Measurements from ENCODE around the gene POLD1.
"Not testable (repeated sequence)": the region's sequence is repeated elsewhere in the genome, so short reads cannot be mapped to it uniquely, and the experiment has no call there.

The POLD1 gene

DNA sequence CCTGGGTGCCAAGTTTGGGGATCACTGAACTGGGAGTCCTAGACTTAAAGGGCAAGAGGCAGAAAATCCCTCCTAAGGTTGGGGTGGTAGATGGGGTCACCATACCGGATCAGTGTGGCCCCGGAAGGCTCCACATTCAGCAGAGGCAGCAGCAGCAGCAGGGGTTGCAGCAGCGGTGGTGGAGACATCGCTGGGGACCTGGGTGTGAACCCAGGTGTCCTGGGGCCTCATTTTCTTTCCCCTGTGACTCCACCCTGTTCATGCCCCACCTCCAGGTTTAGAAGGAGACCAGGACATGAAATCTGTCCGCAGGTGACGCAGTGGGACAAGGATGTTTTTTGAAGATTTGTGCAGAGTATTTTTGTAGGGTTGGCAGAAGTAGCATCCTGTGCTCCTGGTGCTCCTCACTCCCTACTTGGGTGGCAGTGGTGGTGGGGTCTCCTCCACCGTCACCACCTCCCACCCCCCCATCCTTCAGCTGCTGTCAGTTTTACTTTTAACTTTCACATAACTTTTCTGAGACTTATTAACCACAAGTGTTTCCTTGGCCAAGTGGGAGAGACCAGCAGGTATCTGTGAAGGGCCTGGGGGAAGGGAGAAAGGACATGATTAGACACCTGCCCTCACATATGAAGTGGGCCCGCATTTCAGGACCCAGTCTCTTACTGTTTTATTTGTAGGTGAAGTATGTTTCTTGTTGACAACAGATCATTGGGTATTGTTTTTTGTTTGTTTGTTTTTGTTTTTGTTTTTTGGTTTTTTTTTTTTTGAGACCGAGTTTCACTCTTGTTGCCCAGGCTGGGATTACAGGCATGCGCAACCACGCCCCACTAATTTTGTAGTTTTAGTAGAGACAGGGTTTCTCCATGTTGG is 18.5 kb upstream of the POLD1 start, which contains the start of gene NAPSA:
TSS of gene NAPSA (minus strand) at position 206 of the 873 bp plus-strand sequence. CDS start at position 188, 18 bp downstream.
- in situ Hi-C loops (cut with MboI; ENCODE audit: low sequenced_read_pairs), result no loop called here

DNA sequence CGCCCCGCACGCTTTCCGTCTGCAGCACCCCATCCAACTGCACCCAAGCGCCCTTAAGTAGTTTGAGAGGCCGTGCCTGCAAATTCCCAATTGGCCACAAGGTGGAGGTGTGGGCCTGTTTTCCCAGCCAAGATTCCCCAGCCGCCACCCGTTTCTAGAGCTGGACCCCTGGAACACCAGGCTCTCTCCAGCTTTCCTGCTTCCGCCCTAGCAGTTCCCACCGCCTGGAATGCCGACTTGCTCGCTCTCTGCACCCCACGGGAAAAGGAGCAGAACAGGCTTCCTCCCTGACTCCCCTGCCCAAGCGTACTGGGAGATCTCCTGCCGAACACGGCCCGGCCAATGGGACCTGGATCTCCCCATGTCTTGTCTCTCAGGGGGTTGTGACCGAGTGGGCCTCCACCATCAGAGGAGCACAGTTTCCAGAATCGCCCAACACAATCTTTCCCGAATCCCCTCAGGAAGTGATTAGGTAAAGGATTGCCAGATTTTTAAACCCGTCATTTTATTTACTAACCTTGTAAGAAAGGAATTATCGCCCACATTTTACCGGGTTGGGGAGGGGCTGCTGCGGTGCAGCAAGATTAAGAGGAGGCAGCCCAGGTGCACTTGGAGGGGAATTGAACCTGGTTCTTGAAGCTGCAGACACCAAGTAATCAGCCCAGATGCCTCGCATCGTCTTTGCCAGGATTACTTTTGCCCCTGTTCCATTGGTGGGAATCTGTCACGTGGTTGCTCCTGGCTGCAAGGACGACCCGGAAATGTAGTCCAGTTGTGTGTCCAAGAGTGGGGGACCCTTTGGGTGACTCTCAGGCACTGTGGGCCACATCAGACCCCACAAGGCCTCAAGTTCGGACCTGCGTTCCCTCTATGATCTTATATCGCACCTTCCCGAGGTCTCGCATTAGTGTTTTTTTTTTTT is 15.2 kb upstream of the POLD1 start:
- in situ Hi-C loops (cut with MboI; ENCODE audit: low sequenced_read_pairs), result no loop called here

DNA sequence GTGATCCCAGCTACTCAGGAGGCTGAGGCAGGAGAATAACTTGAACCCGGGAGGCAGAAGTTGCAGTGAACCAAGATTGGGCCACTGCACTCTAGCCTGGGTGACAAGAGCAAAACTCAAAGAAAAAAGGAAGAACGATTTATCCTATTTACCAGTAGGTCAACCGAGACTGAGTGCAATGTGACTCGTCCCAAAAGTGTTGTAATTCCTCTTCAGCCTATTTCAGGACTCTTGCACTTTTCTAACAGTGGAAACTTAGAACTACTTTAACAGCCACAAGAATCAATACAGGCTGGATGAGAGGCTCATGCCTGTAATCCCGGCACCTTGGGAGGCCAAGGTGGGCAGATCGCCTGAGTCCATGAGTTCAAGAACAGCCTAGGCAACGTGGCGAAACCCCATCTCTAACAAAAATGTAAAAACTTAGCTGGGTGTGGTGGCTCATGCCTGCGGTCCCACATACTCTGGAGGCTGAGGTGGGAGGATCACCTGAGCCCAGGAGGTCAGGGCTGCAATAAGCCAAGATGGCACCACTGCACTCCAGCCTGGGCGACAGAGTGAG is 12.2 kb upstream of the POLD1 start:
- in situ Hi-C loops (cut with MboI; ENCODE audit: low sequenced_read_pairs), result no loop called here

DNA sequence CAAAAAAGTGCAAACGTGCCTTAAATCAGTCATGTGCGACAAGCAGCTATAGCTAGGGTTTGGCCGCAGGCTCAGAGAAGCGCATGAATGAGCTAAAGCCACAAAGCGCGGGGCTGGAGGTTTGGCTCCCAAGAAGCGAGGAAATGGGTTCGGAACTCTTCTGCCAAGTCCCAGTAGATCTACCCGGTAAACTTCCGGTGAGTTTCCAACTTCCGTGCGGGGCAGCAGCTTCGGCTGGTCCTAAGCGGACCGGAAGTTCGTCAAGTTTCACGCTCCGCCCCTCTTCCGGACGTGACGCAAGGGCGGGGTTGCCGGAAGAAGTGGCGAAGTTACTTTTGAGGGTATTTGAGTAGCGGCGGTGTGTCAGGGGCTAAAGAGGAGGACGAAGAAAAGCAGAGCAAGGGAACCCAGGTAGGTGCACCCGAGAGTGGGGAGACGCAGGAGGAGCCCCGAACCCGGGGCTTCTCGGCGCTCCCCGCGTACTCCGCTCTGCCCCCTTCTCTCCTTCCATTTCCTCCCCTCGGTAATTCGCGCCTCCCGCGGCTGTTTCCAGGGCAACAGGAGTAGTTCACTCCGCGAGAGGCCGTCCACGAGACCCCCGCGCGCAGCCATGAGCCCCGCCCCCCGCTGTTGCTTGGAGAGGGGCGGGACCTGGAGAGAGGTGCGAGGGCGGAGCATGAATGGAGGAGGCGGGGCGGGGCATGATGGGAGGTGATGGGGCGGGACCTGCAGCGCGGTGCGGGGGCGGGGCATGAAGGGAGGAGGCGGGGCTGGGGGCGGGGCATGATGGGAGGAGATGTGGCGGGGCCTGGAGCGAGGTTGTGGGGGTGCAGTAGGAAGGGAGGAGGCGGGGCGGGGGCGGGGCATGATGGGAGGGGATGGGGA is 7.7 kb upstream of the POLD1 start, which contains the start of gene NR1H2:
TSS of gene NR1H2 (plus strand) at position 292 of the 885 bp plus-strand sequence. CDS start 1,149 bp downstream, outside the sequence.
- in situ Hi-C loops (cut with MboI; ENCODE audit: low sequenced_read_pairs), result no loop called here

DNA sequence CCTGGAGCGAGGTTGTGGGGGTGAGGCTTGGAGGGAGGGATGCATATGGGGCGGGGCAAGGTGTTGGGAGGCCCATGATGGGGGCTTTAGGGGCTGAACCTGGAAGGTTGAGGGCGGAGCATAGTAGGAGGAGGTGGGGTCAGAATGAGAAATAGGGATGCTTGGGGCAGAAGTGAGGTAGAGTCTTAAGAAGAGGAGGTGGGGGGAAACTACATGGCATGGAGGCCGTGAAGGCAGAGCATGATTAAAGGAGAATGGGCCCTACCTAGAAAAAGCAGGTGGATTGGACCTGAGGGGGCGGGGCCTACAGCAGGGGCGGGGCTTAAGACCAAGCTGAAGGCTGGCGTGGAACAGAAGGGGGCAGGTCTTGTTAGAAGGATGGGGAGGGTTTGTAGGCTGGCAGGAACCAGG is 7.1 kb upstream of the POLD1 start:
- in situ Hi-C loops (cut with MboI; ENCODE audit: low sequenced_read_pairs), result no loop called here

DNA sequence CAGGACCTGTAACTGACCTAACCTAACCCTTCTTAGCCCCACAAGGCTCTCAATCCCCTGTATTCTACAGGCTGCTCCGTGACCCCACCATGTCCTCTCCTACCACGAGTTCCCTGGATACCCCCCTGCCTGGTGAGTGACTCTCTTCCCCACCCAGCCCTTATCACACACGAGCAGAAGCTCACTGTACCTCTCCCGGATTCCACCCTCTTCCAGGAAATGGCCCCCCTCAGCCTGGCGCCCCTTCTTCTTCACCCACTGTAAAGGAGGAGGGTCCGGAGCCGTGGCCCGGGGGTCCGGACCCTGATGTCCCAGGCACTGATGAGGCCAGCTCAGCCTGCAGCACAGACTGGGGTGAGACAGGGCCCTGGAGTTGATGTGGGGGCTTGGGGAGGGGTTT is 6.6 kb upstream of the POLD1 start:
- in situ Hi-C loops (cut with MboI; ENCODE audit: low sequenced_read_pairs), result no loop called here

DNA sequence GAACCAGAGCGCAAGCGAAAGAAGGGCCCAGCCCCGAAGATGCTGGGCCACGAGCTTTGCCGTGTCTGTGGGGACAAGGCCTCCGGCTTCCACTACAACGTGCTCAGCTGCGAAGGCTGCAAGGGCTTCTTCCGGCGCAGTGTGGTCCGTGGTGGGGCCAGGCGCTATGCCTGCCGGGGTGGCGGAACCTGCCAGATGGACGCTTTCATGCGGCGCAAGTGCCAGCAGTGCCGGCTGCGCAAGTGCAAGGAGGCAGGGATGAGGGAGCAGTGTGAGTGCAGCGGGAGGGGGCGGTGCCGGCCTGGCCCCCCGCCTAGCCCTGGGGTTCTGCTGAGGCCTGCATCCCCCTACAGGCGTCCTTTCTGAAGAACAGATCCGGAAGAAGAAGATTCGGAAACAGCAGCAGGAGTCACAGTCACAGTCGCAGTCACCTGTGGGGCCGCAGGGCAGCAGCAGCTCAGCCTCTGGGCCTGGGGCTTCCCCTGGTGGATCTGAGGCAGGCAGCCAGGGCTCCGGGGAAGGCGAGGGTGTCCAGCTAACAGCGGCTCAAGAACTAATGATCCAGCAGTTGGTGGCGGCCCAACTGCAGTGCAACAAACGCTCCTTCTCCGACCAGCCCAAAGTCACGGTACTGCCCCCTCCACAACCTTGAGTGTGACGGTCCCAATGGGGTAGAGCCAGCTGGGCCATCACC is 5.8 kb upstream of the POLD1 start:
- in situ Hi-C loops (cut with MboI; ENCODE audit: low sequenced_read_pairs), result no loop called here

DNA sequence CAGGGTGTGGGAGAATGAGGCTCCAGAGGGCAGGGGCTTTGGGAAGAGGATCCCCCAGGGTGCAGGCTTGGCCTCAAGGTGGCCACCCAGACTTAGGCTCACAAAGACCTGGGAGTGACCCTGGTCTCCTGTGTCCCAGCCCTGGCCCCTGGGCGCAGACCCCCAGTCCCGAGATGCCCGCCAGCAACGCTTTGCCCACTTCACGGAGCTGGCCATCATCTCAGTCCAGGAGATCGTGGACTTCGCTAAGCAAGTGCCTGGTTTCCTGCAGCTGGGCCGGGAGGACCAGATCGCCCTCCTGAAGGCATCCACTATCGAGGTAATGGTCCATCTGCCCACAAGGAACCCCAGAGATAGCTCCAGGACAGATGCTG is 5.3 kb upstream of the POLD1 start:
- in situ Hi-C loops (cut with MboI; ENCODE audit: low sequenced_read_pairs), result no loop called here

DNA sequence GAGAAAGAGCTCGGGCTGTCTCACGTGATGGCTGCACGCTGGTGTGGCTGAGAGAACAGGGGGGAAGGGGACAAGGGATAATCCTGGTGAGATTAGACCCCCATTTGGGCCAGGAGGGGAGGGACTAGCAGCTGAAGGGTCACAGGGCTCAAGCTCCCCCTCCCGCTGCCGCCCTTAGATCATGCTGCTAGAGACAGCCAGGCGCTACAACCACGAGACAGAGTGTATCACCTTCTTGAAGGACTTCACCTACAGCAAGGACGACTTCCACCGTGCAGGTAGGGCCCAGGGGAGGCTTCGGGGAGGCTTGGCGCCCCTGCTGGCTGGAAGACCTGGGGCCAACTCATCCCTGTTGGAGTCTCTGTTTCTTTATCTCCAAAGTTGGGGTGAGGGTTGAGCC is 4.5 kb upstream of the POLD1 start:
- in situ Hi-C loops (cut with MboI; ENCODE audit: low sequenced_read_pairs), result no loop called here

DNA sequence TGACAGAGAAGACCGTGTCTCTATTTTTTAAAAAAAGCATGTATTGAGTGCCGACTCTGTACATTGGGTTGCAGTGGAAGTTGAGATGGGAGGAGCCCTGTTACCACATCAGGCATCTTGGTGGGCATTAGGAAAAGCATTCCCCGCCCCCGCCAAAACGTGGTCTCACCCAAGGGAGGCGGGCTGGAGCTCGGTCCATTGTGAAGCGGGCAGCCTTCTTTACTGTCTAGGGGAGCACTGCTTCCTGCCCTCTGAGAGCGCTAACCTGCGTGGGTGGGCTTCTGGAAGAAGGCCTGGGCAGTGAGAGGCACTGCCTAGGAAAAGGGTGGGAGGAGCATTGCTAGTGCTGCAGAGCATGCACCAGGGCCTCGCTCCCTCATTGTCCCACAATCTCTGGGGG is 4.0 kb upstream of the POLD1 start:
- in situ Hi-C loops (cut with MboI; ENCODE audit: low sequenced_read_pairs), result no loop called here

DNA sequence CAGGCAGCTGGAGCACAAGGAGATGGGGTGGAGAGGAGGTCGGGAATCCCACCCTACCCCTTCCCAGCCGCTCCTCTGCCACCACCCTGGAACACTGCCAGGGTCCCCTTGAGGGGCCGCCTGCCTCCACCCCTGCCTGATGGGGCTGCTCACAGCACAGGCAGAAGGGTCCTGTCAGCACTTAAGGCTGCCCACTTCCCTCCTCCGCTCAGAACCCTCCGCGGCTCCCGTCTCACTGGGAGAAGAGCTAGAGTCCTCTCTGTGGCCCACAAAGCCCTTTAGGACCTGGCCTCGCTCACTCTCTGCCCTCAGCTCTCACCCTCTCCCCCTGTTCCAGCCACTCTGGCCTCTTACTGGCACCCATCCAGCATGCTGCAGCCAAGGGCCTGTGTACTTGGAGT is 3.4 kb upstream of the POLD1 start:
- in situ Hi-C loops (cut with MboI; ENCODE audit: low sequenced_read_pairs), result no loop called here

DNA sequence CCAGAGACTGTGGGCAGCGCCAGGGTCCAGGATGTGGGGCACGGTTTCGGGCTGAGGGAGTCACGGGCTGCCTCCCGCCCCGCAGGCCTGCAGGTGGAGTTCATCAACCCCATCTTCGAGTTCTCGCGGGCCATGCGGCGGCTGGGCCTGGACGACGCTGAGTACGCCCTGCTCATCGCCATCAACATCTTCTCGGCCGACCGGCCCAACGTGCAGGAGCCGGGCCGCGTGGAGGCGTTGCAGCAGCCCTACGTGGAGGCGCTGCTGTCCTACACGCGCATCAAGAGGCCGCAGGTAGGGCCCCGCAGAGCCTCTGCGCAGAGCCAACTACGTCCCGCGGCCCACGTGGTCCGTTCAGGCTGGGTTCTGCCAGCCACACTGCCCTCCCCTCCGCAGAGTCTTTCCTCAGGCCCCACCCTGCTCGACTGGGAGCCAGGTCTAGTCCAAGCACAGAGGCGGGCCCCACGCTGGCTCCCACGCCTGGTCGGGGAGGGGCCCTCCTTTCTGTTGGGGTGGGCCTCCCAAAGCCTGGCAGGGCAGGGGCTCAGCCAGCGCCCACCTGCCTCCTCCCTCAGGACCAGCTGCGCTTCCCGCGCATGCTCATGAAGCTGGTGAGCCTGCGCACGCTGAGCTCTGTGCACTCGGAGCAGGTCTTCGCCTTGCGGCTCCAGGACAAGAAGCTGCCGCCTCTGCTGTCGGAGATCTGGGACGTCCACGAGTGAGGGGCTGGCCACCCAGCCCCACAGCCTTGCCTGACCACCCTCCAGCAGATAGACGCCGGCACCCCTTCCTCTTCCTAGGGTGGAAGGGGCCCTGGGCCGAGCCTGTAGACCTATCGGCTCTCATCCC is 2.0 kb upstream of the POLD1 start:
- in situ Hi-C loops (cut with MboI; ENCODE audit: low sequenced_read_pairs), result no loop called here

DNA sequence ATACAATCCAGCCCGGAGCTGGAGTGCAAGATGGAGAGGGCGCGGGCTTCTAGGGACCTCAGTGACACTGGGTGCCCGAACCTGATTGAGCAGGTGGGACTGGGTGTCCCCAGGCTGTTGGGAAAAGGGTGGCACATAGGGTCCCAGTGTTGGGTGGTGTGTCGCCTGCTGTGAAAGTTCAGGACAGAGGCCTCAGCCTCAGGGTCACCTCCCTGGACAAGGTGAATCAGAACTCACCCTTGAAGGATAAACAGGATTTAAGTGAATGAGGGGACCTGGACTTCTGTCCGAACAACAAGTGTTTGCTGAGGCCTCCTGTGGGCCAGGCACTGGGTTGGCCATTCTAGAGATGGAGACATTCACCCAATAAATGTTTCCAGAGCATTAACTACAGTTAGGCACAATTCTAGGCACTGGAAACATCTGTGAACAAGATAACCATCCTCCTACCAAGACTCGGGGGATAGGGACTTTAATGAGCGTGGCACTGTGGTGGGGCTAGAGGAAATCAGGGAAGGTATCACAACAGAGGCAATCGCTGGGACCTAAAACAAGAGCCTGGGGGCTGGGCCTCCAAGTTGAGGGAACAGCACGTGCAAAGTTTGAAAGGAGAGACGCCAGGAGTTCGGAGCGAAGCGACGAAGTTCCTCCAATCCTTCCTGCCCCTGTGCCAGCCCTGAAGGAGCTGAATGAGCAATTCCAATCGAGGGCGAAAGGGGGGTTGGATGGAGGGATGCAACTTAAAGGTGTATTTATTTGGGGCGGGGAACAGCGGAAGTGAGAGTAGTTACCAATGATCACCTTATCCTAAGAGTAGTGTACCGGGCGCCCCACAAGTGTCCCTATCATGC is 921 bp upstream of the POLD1 start:
- in situ Hi-C loops (cut with MboI; ENCODE audit: low sequenced_read_pairs), result no loop called here

DNA sequence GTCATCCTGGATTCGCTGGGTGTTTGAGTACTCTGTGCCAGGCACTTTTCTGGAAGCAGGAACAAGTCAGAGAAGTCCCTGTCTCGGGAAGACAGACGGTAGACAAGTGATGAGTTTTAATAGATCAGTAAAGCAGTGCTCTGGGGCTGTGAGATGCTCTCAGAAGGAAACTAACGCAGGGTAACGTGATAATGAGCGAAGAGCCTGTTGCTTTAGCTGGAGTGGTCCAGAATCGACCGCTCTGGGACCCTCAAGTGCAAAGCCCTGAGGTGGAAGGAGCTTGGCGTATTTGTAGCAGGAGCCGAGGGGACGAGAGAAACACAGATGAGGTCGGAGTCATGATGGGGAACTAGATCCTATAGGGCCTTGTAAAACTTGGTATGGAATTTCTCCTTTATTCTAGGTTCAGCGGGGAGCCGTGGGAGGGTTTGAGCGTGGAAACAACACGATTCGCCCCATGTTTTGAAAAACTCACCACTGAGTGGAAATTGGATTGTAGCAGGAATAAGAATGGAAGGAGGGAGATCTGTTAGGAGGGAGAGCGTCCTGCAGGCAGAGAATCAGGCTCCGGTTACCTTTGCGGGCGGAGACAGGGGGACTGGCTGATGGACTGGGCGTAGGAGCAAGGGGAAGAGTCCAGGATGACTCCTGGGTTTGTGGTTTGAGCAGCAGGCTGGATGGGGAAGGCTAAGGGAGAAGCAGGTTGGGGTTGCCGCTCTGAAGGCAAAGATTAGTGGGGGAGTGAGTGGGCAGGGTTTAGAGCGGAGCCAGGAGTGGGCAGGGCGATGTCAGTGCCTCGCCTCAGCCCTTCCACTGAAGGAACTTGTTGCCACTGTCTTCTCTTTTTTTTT is 763 bp downstream of the POLD1 start:
- in situ Hi-C loops (cut with MboI; ENCODE audit: low sequenced_read_pairs), result no loop called here

DNA sequence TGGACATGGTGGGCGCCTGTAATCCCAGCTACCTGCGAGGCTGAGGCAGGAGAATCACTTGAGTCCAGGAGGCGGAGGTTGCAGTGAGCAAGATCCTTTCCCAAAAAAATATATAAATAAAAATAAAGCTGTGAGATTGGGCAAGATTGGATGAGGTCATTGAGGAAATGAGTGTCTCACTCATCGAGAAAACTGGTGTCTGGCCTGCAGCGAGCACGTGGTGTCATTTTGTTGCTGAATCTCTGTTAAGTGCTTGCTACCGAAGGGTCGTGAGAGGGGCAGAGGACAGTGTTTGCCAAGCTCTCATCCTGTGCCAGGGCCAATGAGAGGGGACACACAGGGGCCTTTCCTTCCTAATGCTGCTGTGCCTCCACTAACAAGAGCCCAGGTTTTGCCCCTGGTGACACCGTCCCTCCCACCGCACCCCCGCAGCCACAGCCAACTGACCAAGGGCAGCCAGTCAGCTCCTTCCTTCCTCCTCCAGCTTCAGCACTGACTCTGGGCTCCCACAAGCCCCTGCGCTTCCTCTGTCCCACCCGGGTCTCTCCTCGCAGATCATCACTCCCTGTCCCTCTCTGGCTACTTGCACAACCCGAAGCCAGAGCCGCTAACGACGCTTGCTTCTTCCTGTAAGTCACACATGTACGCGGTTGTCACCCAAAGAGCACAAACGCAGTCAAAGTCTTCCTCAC is 3.2 kb downstream of the POLD1 start:
- in situ Hi-C loops (cut with MboI; ENCODE audit: low sequenced_read_pairs), result no loop called here

DNA sequence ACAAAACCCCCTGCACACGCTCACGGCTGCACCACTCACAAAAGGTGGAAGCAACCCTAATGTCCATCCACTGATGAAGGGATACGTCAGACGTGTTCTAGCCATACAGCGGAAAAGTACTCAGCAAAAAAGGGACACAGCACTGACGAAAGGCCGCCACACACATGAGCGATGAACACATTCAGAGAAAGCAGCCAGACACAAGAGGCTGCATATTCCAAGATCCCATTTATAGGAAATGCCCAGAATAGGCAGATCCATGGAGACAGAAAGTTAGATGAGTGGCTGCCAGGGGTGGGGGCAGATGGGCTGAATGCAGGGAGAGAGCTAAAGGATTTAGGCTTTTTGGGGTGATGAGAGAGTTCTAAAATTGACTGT is 3.7 kb downstream of the POLD1 start:
- in situ Hi-C loops (cut with MboI; ENCODE audit: low sequenced_read_pairs), result no loop called here

DNA sequence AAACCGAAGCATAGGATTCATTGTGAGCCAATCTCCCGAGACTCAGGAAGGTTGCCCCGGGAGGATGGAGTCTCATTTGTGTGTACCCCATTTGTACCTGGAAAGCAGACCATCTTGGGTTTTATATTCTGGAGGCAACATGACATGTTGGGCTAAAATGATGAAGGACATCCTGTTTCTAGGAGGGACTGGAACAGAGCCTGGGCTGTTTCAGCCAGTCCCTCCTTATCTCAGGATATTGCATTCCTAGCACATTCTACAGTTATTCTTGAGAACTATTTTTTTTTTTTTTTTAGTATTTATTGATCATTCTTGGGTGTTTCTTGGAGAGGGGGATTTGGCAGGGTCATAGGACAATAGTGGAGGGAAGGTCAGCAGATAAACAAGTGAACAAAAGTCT is 6.1 kb downstream of the POLD1 start:
- in situ Hi-C loops (cut with MboI; ENCODE audit: low sequenced_read_pairs), result not testable (repeated sequence)

Data from hTERT RPE-1 (cell line).